SU-DHL-6 (cell line): ENCODE results near the gene POU6F2.

ENCODE experiments used
- H2AFZ ChIP-seq: fragments of 200-600 bp; sonication (generic); 2 replicates; pipeline ENCODE4 v1.6.1; 2014; ENCODE audit warnings: low read depth, mild to moderate bottlenecking, moderate library complexity, mixed read lengths, antibody characterized with exemption, low read length; ENCODE audit not compliant: severe bottlenecking
- H3F3A ChIP-seq: fragments of 200-600 bp; shearing (Covaris generic); 2 replicates; pipeline ENCODE4 v1.6.0; 2016; ENCODE audit warnings: antibody characterized with exemption, mild to moderate bottlenecking; ENCODE audit not compliant: insufficient read depth
- H3K27ac ChIP-seq: fragments of 200-600 bp; sonication (generic); 2 replicates; pipeline ENCODE4 v1.5.1; 2016; ENCODE audit warnings: low read depth, mild to moderate bottlenecking, low read length, moderate library complexity, mixed read lengths
- H3K27me3 ChIP-seq: fragments of 200-600 bp; sonication (generic), shearing (Covaris generic); 2 replicates; pipeline ENCODE4 v1.6.0; 2014; ENCODE audit warnings: mild to moderate bottlenecking, low read length
- H3K36me3 ChIP-seq: fragments of 200-600 bp; sonication (generic); 2 replicates; pipeline ENCODE4 v1.6.1; 2014; ENCODE audit warnings: mild to moderate bottlenecking, low read length, mixed read lengths
- H3K4me2 ChIP-seq: fragments of 300-600, 200-600 bp; shearing (Covaris generic), sonication (generic); 2 replicates; pipeline ENCODE4 v1.6.0; 2014; ENCODE audit warnings: low read length, low read depth, mild to moderate bottlenecking; ENCODE audit not compliant: poor library complexity, severe bottlenecking
- H3K4me3 ChIP-seq: fragments of 200-600 bp; sonication (generic); 2 replicates; pipeline ENCODE4 v1.5.1; 2014; ENCODE audit warnings: antibody characterized with exemption, low read length, mild to moderate bottlenecking, mixed read lengths; ENCODE audit not compliant: insufficient read depth, poor library complexity, severe bottlenecking
- H3K79me2 ChIP-seq: fragments of 200-600 bp; sonication (generic); 2 replicates; pipeline ENCODE4 v1.6.1; 2014; ENCODE audit warnings: mild to moderate bottlenecking, low read length, moderate library complexity; ENCODE audit not compliant: insufficient read depth
- H3K9ac ChIP-seq: fragments of 200-600 bp; sonication (generic); 2 replicates; pipeline ENCODE4 v1.7.0; 2014; ENCODE audit warnings: mild to moderate bottlenecking, low read length
- H3K9me2 ChIP-seq: fragments of 200-600 bp; sonication (generic); replicated peaks from 2 replicates; pipeline ENCODE4 v1.6.1; 2014; ENCODE audit warnings: low read length; ENCODE audit not compliant: insufficient read depth
- H3K9me3 ChIP-seq: fragments of 200-600 bp; sonication (generic); 2 replicates; pipeline ENCODE4 v1.6.1; 2014; ENCODE audit warnings: low read length, mixed read lengths; ENCODE audit not compliant: insufficient read depth
- H4K20me1 ChIP-seq: fragments of 200-600 bp; sonication (generic); 2 replicates; pipeline ENCODE4 v1.6.1; 2014; ENCODE audit warnings: low read depth, mild to moderate bottlenecking, antibody characterized with exemption, low read length, moderate library complexity, mixed read lengths
- CTCF ChIP-seq: fragments of 200-600 bp; sonication (generic); IDR thresholded peaks from one replicate; pipeline ENCODE4 v1.5.1; 2017; ENCODE audit warnings: antibody characterized with exemption, mild to moderate bottlenecking, low read length, moderate library complexity; ENCODE audit not compliant: insufficient read depth, poor library complexity, severe bottlenecking
- EZH2phosphoT487 ChIP-seq: fragments of 200-600 bp; sonication (generic), shearing (Covaris generic); conservative IDR thresholded peaks from 2 replicates; pipeline ENCODE4 v1.6.1; 2018; ENCODE audit warnings: mild to moderate bottlenecking, antibody characterized with exemption, low read length, moderate library complexity, mixed read lengths

Gene POU6F2

GRCh38 chr7:39517240-39517639 is 539.5 kb downstream of the POU6F2 start:
- Histone ChIP-seq H3K4me3 (no peak overlapping the region), H3K9ac (no peak overlapping the region), H3K27ac (no peak overlapping the region), H3F3A (no peaks in the 10 kb centered on the region), H2AFZ (no peak overlapping the region), H3K9me3 (no peaks in the 10 kb centered on the region), H3K79me2 (no peaks in the 10 kb centered on the region), H3K36me3 (no peaks in the 10 kb centered on the region), H3K9me2 (no peaks in the 10 kb centered on the region), H3K27me3 (no peaks in the 10 kb centered on the region), H3K4me2 (no peak overlapping the region), H4K20me1 (no peaks in the 10 kb centered on the region)
- TF ChIP-seq CTCF (no peak), EZH2phosphoT487 (no peak)
